Subcutaneous adipose tissue (tissue), 4 donors: ENCODE results near the gene CEP164. TPM values are rescaled to one million over a fixed set of nuclear protein-coding genes. Genes with fewer than 3 reads are reported as not detected.

Source experiments
- CTCF ChIP-seq: fragments of 450-650 bp; IDR thresholded peaks from one replicate; pipeline ENCODE4 v1.5.1; 2016; ENCODE audit warnings: low read depth, mild to moderate bottlenecking, control low read depth, antibody characterized with exemption, moderate library complexity
- total RNA-seq, 4 donors: library from RNA; depleted of rRNA; stranded (reverse); fragments of >200 nt; gene quantifications; one replicate each; pipeline ENCODE4 v1.1.0, GENCODE V29; 2016

CEP164 gene
- 10 to 100 TPM; 10.9 to 17.6 (median 14.6) TPM for total RNA-seq

- no peak for TF ChIP-seq CTCF
These were observed at the start of gene CEP164 for GRCh38 chr11:117327567-117328374. Gene CEP164, plus strand, starts transcription at chr11:117327854. Its CDS starts 10,733 bp downstream, at chr11:117338587.

GRCh38 chr11:117278347-117278746 lies 49.3 kb upstream of the CEP164 start:
- no peak for TF ChIP-seq CTCF

DNA sequence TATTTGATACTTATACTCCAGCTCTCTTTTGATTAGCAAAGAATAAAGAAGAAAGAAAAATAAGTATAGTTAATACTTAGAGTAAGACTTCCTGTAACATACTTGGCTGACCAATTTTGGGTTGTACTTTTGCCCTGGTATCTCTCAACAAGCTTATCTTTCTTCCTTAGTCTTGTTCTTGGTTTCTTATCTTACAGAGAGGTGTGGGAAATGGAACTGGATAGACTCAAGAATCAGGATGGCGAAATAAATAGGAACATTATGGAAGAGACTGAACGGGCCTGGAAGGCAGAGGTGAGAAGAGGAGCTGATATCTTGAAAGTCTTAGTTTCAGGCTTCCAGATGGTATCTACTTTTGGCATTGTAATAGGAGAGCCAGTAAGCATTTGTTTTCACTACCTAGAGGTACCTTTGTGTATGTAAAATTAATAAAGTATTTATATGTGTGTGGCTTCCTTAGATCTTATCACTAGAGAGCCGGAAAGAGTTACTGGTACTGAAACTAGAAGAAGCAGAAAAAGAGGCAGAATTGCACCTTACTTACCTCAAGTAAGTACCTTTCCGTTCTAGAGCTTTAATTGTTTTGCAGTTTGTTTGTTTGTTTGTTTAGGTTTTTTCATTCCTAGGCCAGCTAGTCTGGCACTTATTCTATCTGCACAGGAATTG lies 47.8 kb upstream of the CEP164 start:
- no peak for TF ChIP-seq CTCF

GRCh38 chr11:117281159-117281558 lies 46.5 kb upstream of the CEP164 start:
- TF ChIP-seq CTCF, result no peak

DNA sequence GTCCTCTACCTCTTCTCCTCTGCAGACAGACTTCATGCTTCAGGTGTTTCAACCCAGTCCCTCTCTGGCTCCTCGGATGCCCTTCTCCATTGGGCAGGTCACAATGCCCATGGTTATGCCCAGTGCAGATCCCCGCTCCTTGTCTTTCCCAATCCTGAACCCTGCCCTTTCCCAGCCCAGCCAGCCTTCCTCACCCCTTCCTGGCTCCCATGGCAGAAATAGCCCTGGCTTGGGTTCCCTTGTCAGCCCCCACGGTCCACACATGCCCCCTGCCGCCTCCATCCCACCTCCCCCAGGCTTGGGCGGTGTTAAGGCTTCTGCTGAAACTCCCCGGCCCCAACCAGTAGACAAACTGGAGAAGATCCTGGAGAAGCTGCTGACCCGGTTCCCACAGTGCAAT lies 45.8 kb upstream of the CEP164 start:
- TF ChIP-seq CTCF, result no peak

GRCh38 chr11:117282956-117283355 lies 44.7 kb upstream of the CEP164 start:
- no peak for TF ChIP-seq CTCF

DNA sequence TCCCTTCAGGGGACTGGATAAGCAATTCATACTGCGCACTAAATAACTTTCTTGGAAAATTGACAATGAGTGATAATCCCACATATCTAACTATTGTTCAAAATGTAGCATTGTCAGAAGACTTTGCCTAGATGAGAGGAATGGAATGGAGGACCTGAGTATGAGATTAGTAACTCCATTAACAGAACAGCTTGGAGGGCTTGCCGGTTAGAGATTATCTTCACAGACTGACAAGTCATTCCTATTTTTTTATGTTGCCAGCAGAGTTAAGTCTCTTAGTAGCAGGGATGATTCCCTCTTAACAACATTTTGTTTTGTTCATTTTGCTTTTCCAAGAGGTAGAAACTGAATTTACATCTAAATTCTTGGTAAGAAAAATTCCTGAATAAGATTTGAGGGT lies 43.6 kb upstream of the CEP164 start:
- no peak for TF ChIP-seq CTCF
